Mesenteric fat pad (tissue), 1 donor: ENCODE results near the gene CADM1. TPM values are rescaled to one million over a fixed set of nuclear protein-coding genes. Genes with fewer than 3 reads are reported as not detected.

Experiments used
- DNase-seq: peaks from one replicate; pipeline ENCODE4 v3.0.0-alpha.2; 2020; ENCODE audit warnings: low spot score
- total RNA-seq: library from RNA; stranded (reverse); fragmentation: NEBNext Ultra II Directional; extraction: Animal tissue kit (Norgen Biotek cat#: 25700); gene quantifications from one replicate; pipeline ENCODE4 v1.2.1, GENCODE V29; 2021
- donor health status: DM: yes; HTN: yes; CAD: no.

CADM1 gene
- total RNA-seq, 1 donor from 2014 or later, result 14.8 TPM

GRCh38 chr11:115518983-115519628 lies 14.9 kb upstream of the CADM1 start:
- no peak for DNase-seq

DNA sequence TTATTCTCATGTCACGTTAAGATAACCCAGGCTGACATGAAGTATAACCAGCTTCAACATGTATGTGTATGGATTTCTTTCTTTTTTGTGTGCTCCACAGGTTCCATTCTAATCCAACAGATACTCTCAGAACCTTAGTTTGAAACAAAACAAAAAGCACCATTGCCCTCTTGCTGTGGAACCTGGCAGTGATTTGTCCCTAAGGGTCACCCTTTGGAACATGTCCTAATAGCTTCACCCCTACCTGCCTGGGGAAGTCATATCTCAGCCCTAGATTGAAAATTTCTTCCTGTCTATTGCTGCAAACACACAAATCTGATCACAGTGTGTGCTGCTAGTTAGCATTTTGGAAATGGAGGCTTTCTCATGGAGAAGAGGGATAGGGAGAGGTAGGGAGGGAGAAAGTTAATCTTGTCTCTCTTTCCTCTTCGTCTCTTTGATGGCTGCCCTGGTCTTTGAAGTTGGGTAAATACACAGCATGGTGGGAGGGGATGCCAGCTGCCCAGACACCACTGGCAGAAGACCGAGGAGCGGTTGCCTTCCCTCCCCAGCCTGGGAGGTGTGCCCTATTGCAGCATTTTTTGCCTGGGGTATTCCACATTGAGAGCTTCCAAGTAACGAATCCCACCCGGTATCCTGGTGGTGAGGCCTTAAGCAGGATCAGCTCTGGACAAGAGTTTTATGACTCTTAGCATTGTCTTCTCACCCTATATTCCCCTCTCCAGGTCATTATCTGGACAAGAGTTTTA lies 11.6 kb upstream of the CADM1 start:
- DNase-seq, result no peak

DNA sequence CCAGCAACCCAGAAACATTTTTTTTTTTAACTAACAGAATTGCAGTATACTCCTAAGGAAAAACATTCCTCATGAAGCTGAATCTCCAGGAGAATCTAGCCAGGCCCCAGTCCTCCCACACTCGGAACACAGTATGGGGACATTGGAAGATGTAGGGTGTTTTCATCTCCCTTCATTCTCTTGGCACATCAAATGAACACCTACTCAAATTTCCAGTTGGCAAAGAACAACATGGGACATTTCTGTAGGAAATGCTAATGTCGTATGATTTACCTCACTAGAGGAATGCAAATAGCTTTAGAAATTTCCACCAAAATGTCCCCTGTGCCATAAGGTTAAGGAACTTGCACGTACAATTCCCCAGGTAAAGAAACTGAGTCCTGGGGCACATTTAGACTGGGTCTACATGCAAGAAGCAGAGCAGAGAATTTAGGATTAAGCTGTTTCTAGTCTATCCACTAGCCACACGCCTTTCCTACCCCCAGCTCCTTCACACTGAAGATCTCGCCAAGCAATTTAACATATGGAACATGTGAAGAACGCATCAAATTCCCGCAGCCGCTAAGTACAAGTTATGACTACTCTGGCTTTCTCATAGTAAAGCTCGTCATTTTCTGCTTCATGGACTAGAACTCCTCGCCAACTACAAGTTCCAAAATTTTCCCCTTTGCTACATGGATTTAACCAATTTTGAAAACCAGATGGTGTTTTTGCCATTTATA lies 2.9 kb upstream of the CADM1 start:
- no peak for DNase-seq

- DNase-seq, result no peak
Measured at GRCh38 chr11:115505175-115505574, 960 bp upstream of the CADM1 start.

- no peak for DNase-seq
Measured at GRCh38 chr11:115503886-115504275, 334 bp downstream of the CADM1 start.

GRCh38 chr11:115503083-115503885 lies 931 bp downstream of the CADM1 start:
- DNase-seq, result no peak

- DNase-seq, result no peak
Measured at GRCh38 chr11:115502636-115503082, 1.6 kb downstream of the CADM1 start.

DNA sequence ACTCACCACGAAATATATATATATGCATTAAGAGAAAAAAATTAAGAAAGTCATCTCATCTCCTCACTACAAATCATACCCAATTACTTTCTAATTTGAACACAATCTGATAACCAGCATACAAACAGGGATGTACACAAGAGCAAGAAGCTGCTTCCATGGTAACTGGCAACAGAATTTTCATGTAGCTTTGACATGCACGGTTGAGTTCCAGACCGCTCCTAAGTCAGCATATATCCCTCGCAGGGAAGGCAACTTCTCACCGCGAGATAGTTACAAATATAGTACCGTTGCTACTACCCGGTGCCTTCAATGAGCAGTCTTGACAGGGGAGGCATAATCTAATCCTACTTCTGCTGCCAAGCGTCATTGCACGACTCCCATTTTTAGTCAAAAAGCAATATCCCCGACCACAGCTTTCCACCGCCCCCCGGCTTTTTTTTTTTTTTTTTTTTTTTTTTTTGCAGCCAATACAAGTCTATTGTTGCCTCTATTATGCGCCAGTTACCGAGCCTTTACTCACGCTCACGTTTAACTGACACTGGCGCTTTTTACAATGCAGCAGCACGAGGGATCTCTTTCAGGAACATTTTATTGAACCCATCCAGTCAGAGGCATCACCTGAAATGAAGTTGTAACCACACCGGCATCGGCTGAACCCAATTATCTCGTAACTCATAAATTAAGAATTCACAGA lies 2.2 kb downstream of the CADM1 start:
- no peak for DNase-seq

DNA sequence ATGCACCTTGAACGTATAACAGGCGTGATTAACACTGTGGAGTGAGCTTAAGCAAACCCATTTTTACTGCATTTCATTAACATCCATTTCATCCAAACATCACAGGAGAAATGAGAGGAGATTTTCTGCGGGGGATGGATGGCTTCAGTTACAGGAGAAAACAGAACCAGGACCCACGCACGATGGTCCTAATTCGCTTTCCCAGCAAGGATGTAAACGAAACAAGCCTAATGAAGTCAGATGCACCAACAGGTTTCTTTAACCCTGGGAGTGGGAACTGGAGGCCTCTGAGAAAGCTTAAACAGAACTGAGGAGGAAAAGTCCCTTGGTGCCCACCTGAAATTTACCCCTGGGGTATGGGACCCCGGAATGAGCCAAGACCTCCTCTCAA lies 2.7 kb downstream of the CADM1 start:
- no peak for DNase-seq

- DNase-seq, result no peak
Measured at GRCh38 chr11:115500547-115501501, 3.4 kb downstream of the CADM1 start.

DNA sequence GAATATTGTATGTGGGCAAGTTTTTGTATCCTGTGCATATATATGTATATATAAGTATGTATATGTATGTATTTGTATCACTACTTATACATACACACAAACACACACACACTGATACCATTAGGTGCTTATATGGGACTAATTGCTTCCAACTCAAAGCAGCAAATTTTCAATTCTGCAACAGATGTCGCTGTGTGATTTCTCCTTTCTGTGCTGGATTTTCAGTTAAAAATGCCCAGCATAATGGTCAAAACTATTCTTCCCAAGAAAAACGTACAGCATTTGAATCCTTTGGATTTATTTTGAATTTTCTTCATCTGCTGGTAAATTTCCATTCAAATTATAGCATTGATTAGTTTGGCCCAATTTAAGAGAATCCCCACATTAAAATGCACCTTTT lies 4.3 kb downstream of the CADM1 start:
- DNase-seq, result no peak

DNA sequence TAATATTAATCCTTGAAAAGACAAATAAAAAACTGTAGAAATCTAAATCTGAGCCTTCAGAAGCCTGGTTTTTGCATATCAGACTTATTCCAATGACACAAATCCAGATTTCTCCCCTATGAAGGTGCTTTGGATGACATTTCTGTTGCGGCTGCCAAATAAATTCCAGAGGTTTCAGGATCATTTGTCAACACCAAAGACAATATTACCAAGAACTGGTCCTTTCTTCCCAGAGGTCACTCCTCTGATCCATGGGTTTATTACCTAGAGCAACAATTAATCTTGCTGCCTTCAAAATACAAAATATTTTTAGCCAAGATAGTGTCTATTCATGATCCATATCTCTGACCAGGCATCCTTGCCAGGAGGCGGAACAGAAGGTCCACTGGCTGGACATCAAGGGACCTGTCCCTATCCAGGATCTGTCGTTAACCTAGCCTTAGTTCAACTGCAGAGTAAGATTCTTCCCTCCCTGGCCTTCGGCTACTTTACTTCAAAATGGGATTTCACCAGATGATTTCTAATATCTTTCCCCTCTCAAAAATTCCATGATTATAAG lies 4.9 kb downstream of the CADM1 start:
- DNase-seq, result no peak

DNA sequence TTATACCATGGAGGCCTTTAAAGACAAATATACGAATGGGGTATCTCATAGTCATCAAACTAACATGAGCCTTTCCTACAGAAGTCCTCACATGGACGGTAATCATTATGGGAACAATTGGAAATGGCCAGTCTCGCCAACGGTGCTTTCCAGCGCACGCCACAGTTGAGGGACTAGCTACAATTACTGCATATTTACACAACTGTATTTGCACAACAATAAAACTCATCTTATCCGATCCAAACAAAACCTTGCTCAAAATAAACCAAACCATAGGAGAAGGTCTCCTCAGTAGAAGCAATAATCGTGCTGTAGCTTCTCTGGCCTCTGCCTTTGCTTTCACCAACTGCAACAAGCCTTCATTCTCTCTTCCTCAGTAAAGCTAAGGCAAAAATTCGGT lies 5.9 kb downstream of the CADM1 start:
- no peak for DNase-seq

GRCh38 chr11:115497303-115497702 lies 6.9 kb downstream of the CADM1 start:
- no peak for DNase-seq

GRCh38 chr11:115496892-115497291 lies 7.3 kb downstream of the CADM1 start:
- DNase-seq, result no peak

GRCh38 chr11:115493905-115494304 lies 10.3 kb downstream of the CADM1 start:
- no peak for DNase-seq

DNA sequence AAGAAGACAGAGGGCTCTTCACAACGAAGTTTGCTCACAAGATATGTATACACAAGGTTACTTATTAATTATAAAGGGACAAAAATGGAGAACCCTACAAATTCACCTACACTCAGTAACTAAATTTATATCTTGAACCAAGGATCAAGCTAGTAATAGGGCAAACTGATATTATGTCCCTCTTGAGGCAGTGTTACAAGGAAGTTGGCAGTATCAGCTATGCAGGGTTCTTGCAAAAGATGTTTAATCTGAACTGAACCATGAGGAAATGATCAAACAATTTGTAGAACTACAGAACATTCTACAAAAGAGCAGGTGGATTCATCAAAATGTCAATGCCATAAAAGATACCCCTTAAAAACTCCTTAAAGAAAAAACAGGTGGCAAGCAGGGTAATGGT lies 10.7 kb downstream of the CADM1 start:
- DNase-seq, result no peak

- DNase-seq, result no peak
Measured at GRCh38 chr11:115489466-115489865, 14.7 kb downstream of the CADM1 start.

GRCh38 chr11:115488945-115489344 lies 15.3 kb downstream of the CADM1 start:
- DNase-seq, result no peak
